ENCODE results near the gene WBP1L. TPM values are rescaled to one million over a fixed set of nuclear protein-coding genes. Genes with fewer than 3 reads are reported as not detected.
"Not testable (repeated sequence)": the region's sequence is repeated elsewhere in the genome, so short reads cannot be mapped to it uniquely, and the experiment has no call there.

Gene WBP1L
- total and polyA plus RNA-seq, 8 donors = 15.1 to 140 (median 30.5) TPM

DNA sequence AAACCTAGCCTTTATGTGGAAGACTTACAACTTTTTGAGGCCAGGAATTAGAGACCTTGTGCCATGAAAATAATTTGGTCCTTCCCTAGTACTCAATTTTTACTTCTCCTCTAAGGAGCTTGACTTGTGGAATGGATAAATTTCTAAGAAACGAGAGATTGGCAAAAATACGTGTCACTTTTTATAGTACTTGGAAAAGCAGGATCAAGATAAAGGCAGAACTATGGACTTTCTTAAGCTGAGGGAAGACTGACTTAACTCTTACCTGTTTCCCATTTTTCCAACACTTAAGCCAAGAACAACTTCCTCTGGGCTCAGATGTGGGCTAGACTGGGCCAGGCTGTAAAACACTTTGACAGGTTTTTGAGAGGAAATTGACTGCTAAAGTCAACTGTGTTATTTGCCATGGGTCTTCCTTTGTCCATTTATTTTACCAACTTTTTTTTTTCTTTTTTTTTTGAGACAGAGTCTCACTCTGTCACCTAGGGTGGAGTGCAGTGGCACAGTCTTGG lies 2.0 kb upstream of the WBP1L start:
- WGBS, 5 donors = 33 to 62% (median 45%) methylated on average over 2 of the region's 2 CpGs
- no peak for TF ChIP-seq POLR2A (IDR thresholded peaks at IDR 0.05)
- TF ChIP-seq EP300 (IDR thresholded peaks at IDR 0.05) = no peak
- no peak for TF ChIP-seq POLR2AphosphoS5 (IDR thresholded peaks at IDR 0.05)
- TF ChIP-seq, protein P1, sequence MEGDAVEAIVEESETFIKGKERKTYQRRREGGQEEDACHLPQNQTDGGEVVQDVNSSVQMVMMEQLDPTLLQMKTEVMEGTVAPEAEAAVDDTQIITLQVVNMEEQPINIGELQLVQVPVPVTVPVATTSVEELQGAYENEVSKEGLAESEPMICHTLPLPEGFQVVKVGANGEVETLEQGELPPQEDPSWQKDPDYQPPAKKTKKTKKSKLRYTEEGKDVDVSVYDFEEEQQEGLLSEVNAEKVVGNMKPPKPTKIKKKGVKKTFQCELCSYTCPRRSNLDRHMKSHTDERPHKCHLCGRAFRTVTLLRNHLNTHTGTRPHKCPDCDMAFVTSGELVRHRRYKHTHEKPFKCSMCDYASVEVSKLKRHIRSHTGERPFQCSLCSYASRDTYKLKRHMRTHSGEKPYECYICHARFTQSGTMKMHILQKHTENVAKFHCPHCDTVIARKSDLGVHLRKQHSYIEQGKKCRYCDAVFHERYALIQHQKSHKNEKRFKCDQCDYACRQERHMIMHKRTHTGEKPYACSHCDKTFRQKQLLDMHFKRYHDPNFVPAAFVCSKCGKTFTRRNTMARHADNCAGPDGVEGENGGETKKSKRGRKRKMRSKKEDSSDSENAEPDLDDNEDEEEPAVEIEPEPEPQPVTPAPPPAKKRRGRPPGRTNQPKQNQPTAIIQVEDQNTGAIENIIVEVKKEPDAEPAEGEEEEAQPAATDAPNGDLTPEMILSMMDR (IDR thresholded peaks at IDR 0.05) = no peak
- Histone ChIP-seq H3K4me1 (peaks cover 18 to 46% (median 29%) of the 10 kb centered on the region in 4 donors), H3K27me3 (no peaks in the 10 kb centered on the region), H3K27ac (no peak overlapping the region), H3K36me3 (peaks cover 0 to 10% (median 7%) of the 10 kb centered on the region in 4 donors), H3K4me3 (no peak overlapping the region), H3K9me3 (no peaks in the 10 kb centered on the region)
- intact Hi-C loops (cut with DNase I; ENCODE audit: low total_unique reads) = no loop called here
- no peak for DNase-seq

DNA sequence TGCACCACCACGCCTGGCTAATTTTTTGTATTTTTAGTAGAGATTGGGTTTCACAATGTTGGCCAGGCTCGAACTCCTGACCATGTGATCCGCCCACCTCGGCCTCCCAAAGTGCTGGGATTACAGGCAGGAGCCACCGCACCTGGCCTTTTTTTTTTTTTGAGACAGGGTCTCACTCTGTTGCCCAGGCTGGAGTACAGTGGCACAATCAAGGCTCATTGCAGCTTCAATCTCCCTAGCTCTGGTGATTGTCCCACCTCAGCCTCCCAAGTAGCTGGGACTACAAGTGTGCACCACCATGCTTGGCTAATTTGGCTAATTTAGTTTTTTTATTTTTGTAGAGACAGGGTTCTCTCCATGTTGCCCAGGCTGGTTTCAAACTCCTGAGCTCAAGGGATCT lies 1.4 kb upstream of the WBP1L start:
- H3K27ac ChIP-seq; H3K36me3 ChIP-seq; H3K9me3 ChIP-seq; H3K27me3 ChIP-seq; intact Hi-C loops (cut with DNase I; ENCODE audit: low total_unique reads); DNase-seq; H3K4me3 ChIP-seq: not testable (repeated sequence)
- WGBS, 5 donors = 90 to 97% (median 92%) methylated on average over 5 of the region's 5 CpGs
- H3K4me1 ChIP-seq = peaks cover 18 to 51% (median 29%) of the 10 kb centered on the region in 4 donors

DNA sequence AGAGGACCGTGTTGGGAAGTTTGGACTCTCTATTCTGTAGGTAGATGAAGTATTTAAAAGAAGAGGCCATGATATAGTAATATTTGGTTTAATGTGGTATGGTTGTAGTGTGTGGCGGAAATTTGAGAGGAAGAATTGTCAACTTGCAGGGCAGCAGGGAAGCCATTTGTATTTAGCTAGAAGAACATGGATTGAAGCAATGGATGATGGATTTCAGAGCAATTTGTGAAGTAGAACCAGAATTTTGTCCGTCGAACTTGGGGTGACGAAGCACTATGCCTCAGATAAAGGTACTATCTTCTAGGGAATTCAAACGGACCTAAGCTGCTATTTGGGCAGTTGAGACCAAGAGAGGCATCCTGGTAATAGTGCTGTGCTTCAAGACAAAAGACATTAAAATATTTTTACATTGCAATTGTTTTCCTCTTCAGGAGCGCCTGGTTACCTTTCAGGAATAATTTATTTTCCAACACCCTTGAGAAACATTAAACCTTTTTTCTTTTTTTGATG lies 615 bp upstream of the WBP1L start:
- Histone ChIP-seq H3K27me3 (no peaks in the 10 kb centered on the region), H3K36me3 (peaks cover 0 to under 1% (median 0%) of the 10 kb centered on the region in 4 donors), H3K9me3 (no peaks in the 10 kb centered on the region), H3K27ac (peak overlapping the region in 2 of 5 donors; percentile 91 to 92), H3K4me1 (peaks cover 18 to 55% (median 29%) of the 10 kb centered on the region in 4 donors), H3K4me3 (peak overlapping the region; percentile 26 to 99 (median 48))
- WGBS, 5 donors = 32 to 41% (median 34%) methylated on average over 7 of the region's 7 CpGs
- TF ChIP-seq POLR2A (IDR thresholded peaks at IDR 0.05) (no peak), POLR2AphosphoS5 (IDR thresholded peaks at IDR 0.05) (no peak), EP300 (IDR thresholded peaks at IDR 0.05) (no peak)
- TF ChIP-seq, protein P1 (IDR thresholded peaks at IDR 0.05) = no peak
- intact Hi-C loops (cut with DNase I; ENCODE audit: low total_unique reads) = no loop called here
- no peak for DNase-seq

DNA sequence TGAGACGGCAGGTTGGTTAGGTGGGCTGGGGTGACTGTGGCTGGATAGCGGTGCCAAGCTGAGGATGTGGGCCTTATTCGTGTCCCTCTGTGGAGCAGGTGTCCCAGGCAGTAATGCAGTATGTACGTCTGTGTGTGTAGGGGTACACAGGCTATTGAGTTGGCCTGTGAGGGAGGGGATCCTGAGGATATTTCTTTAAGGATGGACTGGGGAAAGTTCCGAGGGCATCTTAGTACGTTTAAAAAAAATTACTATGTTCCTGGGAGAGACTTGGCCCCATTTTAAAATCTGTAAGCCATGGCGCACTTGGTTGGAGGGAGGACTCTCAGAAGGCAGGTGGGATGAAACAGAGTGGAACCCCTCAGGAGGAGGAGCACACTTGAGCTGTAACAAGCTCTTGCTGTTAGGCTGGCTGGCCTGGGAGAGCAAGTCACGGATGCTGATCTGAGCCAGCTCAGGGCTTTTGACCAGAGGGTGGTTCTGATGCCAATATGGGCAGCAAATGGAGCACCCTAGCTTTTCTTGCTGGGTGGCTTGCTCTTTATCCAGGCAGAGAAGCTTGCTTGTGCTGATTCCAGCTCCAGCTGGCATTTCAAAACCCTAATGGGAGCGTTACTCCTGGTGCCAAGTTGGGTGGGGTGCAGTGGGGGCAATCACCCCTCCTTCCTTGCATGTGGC lies 765 bp downstream of the WBP1L start:
- no peaks in the 10 kb centered on the region for H3K9me3 ChIP-seq
- peak; percentile 31 to 53 for DNase-seq
- peaks cover 18 to 53% (median 34%) of the 10 kb centered on the region in 4 donors for H3K4me1 ChIP-seq
- H3K27me3 ChIP-seq = no peaks in the 10 kb centered on the region
- H3K36me3 ChIP-seq = no peaks in the 10 kb centered on the region
- intact Hi-C loops (cut with DNase I; ENCODE audit: low total_unique reads) = no loop called here
- peak overlapping the region; percentile 67 to 99 (median 84) for H3K4me3 ChIP-seq
- peak overlapping the region; percentile 75 to 96 (median 92) for H3K27ac ChIP-seq
- WGBS, 5 donors = 2 to 5% (median 3%) methylated on average over 8 to 9 of the region's 9 CpGs
- TF ChIP-seq POLR2AphosphoS5 (IDR thresholded peaks at IDR 0.05) (no peak), POLR2A (IDR thresholded peaks at IDR 0.05) (no peak), EP300 (IDR thresholded peaks at IDR 0.05) (no peak)
- TF ChIP-seq, protein P1 (IDR thresholded peaks at IDR 0.05) = no peak

DNA sequence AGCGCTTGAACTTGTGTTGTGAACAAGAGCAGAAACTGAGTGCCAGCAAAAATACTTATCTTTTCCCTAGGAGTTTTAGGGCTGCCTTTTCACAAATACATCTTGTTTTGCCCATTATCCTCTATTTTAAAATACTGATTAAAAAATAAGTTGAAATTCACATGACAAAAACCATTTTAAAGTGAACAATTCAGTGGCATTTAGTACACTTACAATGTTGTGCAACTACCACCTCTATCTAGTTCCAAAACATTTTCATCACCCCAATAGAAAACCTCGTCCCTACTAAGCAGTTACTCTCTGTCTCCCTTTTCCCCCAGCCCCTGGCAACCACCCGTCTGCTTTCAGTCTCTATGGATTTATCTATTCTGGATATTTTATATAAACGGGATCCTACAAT lies 1.4 kb downstream of the WBP1L start:
- Histone ChIP-seq H3K36me3 (no peaks in the 10 kb centered on the region), H3K4me3 (peak overlapping the region; percentile 67 to 99 (median 84)), H3K4me1 (peaks cover 18 to 59% (median 36%) of the 10 kb centered on the region in 4 donors), H3K27me3 (no peaks in the 10 kb centered on the region), H3K27ac (peak overlapping the region in 4 of 5 donors; percentile 91 to 96 (median 92)), H3K9me3 (no peaks in the 10 kb centered on the region)
- 55 to 66% (median 59%) methylated on average over 4 of the region's 4 CpGs for WGBS, 5 donors
- intact Hi-C loops (cut with DNase I; ENCODE audit: low total_unique reads) = no loop called here
- TF ChIP-seq EP300 (IDR thresholded peaks at IDR 0.05) = no peak
- TF ChIP-seq, protein P1 (IDR thresholded peaks at IDR 0.05) = no peak
- no peak for DNase-seq

Data from stomach (tissue), 9 donors.